ENCODE data around the gene GRAMD2B. TPM values are rescaled to one million over a fixed set of nuclear protein-coding genes. Genes with fewer than 3 reads are reported as not detected.

Gene GRAMD2B
- total RNA-seq, 4 donors from 2014 or later, result 38.0 to 165 (median 129) TPM

DNA sequence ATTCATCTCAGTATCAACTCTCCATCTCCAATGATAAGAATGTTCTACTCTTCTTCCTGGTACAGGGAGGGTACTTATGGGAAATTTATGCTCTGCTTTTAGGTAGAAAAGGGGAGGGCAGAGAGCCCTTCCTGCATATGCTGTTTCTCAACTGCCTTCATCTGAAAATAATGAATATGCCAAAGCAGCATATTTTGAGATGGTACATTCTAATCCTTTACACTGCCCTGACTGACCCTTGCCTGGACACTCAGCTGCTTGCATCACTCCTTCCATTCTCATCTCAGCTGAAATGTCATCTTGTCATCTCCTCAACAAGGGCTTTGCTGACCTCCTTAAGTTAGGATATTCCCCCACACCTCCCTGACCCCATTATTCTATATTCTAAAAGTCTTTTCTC is 103.3 kb downstream of the GRAMD2B start:
- Histone ChIP-seq H3K4me1 (peaks cover 0 to 4% (median 0%) of the 10 kb centered on the region in 4 donors), H3K27me3 (no peaks in the 10 kb centered on the region), H3K27ac (no peak overlapping the region), H3K36me3 (no peaks in the 10 kb centered on the region), H3K4me3 (no peak overlapping the region), H3K9me3 (no peaks in the 10 kb centered on the region)
- no peak for DNase-seq
- TF ChIP-seq, protein P1, sequence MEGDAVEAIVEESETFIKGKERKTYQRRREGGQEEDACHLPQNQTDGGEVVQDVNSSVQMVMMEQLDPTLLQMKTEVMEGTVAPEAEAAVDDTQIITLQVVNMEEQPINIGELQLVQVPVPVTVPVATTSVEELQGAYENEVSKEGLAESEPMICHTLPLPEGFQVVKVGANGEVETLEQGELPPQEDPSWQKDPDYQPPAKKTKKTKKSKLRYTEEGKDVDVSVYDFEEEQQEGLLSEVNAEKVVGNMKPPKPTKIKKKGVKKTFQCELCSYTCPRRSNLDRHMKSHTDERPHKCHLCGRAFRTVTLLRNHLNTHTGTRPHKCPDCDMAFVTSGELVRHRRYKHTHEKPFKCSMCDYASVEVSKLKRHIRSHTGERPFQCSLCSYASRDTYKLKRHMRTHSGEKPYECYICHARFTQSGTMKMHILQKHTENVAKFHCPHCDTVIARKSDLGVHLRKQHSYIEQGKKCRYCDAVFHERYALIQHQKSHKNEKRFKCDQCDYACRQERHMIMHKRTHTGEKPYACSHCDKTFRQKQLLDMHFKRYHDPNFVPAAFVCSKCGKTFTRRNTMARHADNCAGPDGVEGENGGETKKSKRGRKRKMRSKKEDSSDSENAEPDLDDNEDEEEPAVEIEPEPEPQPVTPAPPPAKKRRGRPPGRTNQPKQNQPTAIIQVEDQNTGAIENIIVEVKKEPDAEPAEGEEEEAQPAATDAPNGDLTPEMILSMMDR (IDR thresholded peaks at IDR 0.05), result no peak
- no peak for TF ChIP-seq POLR2A (IDR thresholded peaks at IDR 0.05)

DNA sequence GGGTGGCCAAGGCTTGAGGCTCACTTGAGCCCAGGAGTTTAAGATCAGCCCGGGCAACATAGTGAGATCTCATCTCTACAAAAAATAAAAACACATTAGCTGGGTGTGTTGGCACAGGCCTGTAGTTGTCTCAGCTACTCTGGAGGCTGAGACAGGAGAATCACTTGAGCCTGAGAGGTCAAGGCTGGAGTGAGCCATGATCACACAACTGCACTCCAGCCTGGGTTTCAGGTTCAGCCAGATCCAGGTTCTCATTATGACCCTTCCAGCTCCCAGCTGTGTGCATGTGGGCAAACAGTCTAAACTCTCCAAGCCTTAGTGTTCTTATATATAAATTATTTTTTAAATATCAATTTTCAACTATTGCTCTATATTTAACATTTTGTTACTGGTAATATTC is 103.9 kb downstream of the GRAMD2B start:
- H3K4me1 ChIP-seq, result peaks cover 0 to 8% (median 0%) of the 10 kb centered on the region in 4 donors

DNA sequence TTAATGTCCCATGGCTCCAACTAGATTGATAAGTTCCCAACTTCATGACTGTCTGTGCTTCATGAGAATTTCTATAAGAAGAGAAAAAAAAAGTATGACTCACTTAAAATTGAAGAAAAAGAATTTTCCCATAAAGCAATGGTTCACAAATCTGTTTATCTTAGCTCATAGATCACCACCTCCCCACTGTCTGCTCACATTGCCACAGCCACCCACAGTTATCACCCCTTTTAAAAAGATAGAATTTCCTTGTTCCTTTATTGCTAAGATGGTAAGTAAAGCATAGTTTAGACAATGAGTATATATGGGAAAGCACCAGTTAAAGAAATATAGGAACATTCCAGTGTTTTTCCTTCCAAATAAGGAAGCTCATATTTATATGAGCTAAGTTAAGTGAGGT is 104.7 kb downstream of the GRAMD2B start:
- DNase-seq, result no peak
- Histone ChIP-seq H3K36me3 (no peaks in the 10 kb centered on the region), H3K9me3 (no peaks in the 10 kb centered on the region), H3K27me3 (no peaks in the 10 kb centered on the region), H3K4me1 (peaks cover 0 to 8% (median 0%) of the 10 kb centered on the region in 4 donors), H3K27ac (no peak overlapping the region), H3K4me3 (no peak overlapping the region)
- TF ChIP-seq, protein P1 (IDR thresholded peaks at IDR 0.05), result no peak
- no peak for TF ChIP-seq POLR2A (IDR thresholded peaks at IDR 0.05)

More for the DNA sequence above, 103.9 kb downstream of the GRAMD2B start:
- no peaks in the 10 kb centered on the region for H3K36me3 ChIP-seq
- H3K27ac ChIP-seq, result no peak overlapping the region
- no peak overlapping the region for H3K4me3 ChIP-seq
- H3K27me3 ChIP-seq, result no peaks in the 10 kb centered on the region
- TF ChIP-seq, protein P1 (IDR thresholded peaks at IDR 0.05), result no peak
- no peak for TF ChIP-seq POLR2A (IDR thresholded peaks at IDR 0.05)
- no peak for DNase-seq
- no peaks in the 10 kb centered on the region for H3K9me3 ChIP-seq

DNA sequence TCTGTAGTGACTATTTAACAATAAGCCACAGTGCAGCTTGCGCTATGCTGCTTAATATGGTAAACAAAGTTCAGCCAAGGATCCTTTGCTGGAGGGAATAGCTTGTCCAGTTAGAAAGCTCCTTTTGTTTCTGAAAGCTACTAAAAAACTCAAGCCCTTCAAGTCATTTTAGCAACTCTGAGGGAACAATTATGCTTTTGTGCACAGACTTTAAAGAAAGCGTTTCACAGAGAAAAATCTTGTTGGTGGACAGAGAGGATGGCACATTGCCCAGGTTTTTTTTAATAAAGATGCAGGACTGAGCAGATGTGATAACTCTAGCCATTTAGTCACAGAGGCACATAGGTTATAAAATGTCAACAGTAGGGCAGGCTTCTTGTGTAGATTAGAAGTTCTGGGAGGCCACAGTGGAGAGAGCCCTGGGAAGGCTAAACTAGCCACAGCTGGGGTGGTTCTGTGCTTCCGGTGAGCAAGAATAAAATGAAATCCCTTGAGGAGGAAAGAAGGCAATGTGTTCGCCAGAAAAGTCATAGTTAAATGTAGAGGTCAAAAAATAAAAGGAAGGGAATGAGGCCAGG is 108.4 kb downstream of the GRAMD2B start:
- Histone ChIP-seq H3K4me3 (no peak overlapping the region), H3K27me3 (no peaks in the 10 kb centered on the region), H3K4me1 (peaks cover 0 to 8% (median 0%) of the 10 kb centered on the region in 4 donors), H3K27ac (peak overlapping the region in 3 of 4 donors; percentile 22 to 54 (median 26)), H3K9me3 (no peaks in the 10 kb centered on the region), H3K36me3 (no peaks in the 10 kb centered on the region)
- no peak for TF ChIP-seq POLR2A (IDR thresholded peaks at IDR 0.05)
- TF ChIP-seq, protein P1 (IDR thresholded peaks at IDR 0.05), result no peak
- no peak for DNase-seq

DNA sequence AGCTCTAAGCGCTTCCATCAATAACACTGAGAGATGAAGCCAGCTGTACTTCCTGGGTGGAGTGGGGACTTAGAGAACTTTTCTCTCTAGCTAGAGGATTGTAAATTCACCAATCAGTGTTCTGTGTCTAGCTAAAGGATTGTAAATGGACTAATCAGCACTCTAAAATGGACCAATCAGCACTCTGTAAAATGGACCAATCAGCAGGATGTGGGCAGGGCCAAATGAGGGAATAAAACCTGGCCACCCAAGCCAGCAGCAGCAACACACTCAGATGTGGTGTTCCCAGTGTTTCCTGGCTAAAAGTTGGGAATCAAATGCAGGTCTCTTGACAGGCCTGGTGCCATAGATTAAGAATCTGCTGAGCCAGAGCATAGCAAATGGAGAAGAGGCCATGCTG is 111.3 kb downstream of the GRAMD2B start:
- Histone ChIP-seq H3K27ac (no peak overlapping the region), H3K4me3 (no peak overlapping the region), H3K27me3 (no peaks in the 10 kb centered on the region), H3K36me3 (no peaks in the 10 kb centered on the region), H3K9me3 (no peaks in the 10 kb centered on the region), H3K4me1 (peaks cover 0 to 8% (median 0%) of the 10 kb centered on the region in 4 donors)
- DNase-seq, result no peak
- no peak for TF ChIP-seq POLR2A (IDR thresholded peaks at IDR 0.05)
- TF ChIP-seq, protein P1 (IDR thresholded peaks at IDR 0.05), result no peak

Measured in Peyer's patch (tissue), 4 donors.